ENCODE data around the gene AAGAB. TPM values are rescaled to one million over a fixed set of nuclear protein-coding genes. Genes with fewer than 3 reads are reported as not detected.
A peak's percentile ranks its signal among the peaks of the same experiment; 100 is the strongest.

The AAGAB gene
- total RNA-seq, 1 donor from 2014 or later: 13.6 TPM

GRCh38 chr15:67216859-67217258 lies 37.6 kb downstream of the AAGAB start:
- Histone ChIP-seq H3K4me1 (ENCODE audit: control insufficient read depth in 3 of 3, insufficient read depth in 3 of 3, low read length in 3 of 3) (no peaks in the 10 kb centered on the region), H3K4me3 (ENCODE audit: low read length in 3 of 3) (no peak overlapping the region), H3K27me3 (ENCODE audit: control insufficient read depth in 3 of 3, insufficient read depth in 3 of 3, low read length in 3 of 3) (no peaks in the 10 kb centered on the region), H3K9me3 (ENCODE audit: control insufficient read depth in 3 of 3, low read length in 3 of 3) (no peaks in the 10 kb centered on the region), H3K36me3 (ENCODE audit: control insufficient read depth in 3 of 3, insufficient read depth in 3 of 3, low read length in 3 of 3) (no peaks in the 10 kb centered on the region), H3K9ac (ENCODE audit: low read depth in 1 of 3, low read length in 3 of 3) (no peak overlapping the region), H3K27ac (ENCODE audit: low read depth, low read length) (no peak overlapping the region)

GRCh38 chr15:67215102-67215501 lies 39.4 kb downstream of the AAGAB start:
- no peak overlapping the region for H3K4me3 ChIP-seq (ENCODE audit: low read length in 3 of 3)
- H3K4me1 ChIP-seq (ENCODE audit: control insufficient read depth in 3 of 3, insufficient read depth in 3 of 3, low read length in 3 of 3): no peaks in the 10 kb centered on the region
- H3K27me3 ChIP-seq (ENCODE audit: control insufficient read depth in 3 of 3, insufficient read depth in 3 of 3, low read length in 3 of 3): no peaks in the 10 kb centered on the region
- H3K9ac ChIP-seq (ENCODE audit: low read depth in 1 of 3, low read length in 3 of 3): no peak overlapping the region
- H3K9me3 ChIP-seq (ENCODE audit: control insufficient read depth in 3 of 3, low read length in 3 of 3): no peaks in the 10 kb centered on the region
- no peak overlapping the region for H3K27ac ChIP-seq (ENCODE audit: low read depth, low read length)
- no peaks in the 10 kb centered on the region for H3K36me3 ChIP-seq (ENCODE audit: control insufficient read depth in 3 of 3, insufficient read depth in 3 of 3, low read length in 3 of 3)

- peaks cover 0 to 3% (median 0%) of the 10 kb centered on the region in 3 donors for H3K4me1 ChIP-seq (ENCODE audit: control insufficient read depth in 3 of 3, insufficient read depth in 3 of 3, low read length in 3 of 3)
- no peaks in the 10 kb centered on the region for H3K27me3 ChIP-seq (ENCODE audit: control insufficient read depth in 3 of 3, insufficient read depth in 3 of 3, low read length in 3 of 3)
- H3K9ac ChIP-seq (ENCODE audit: low read depth in 1 of 3, low read length in 3 of 3): no peak overlapping the region
- no peak overlapping the region for H3K27ac ChIP-seq (ENCODE audit: low read depth, low read length)
- H3K4me3 ChIP-seq (ENCODE audit: low read length in 3 of 3): no peak overlapping the region
- H3K9me3 ChIP-seq (ENCODE audit: control insufficient read depth in 3 of 3, low read length in 3 of 3): no peaks in the 10 kb centered on the region
- H3K36me3 ChIP-seq (ENCODE audit: control insufficient read depth in 3 of 3, insufficient read depth in 3 of 3, low read length in 3 of 3): no peaks in the 10 kb centered on the region
Measured at GRCh38 chr15:67212684-67213367, 41.6 kb downstream of the AAGAB start.

GRCh38 chr15:67210555-67211168 lies 43.8 kb downstream of the AAGAB start:
- H3K27me3 ChIP-seq (ENCODE audit: control insufficient read depth in 3 of 3, insufficient read depth in 3 of 3, low read length in 3 of 3): no peaks in the 10 kb centered on the region
- no peaks in the 10 kb centered on the region for H3K9me3 ChIP-seq (ENCODE audit: control insufficient read depth in 3 of 3, low read length in 3 of 3)
- peaks cover 0 to 6% (median under 1%) of the 10 kb centered on the region in 3 donors for H3K4me1 ChIP-seq (ENCODE audit: control insufficient read depth in 3 of 3, insufficient read depth in 3 of 3, low read length in 3 of 3)
- H3K4me3 ChIP-seq (ENCODE audit: low read length in 3 of 3): no peak overlapping the region
- no peak overlapping the region for H3K9ac ChIP-seq (ENCODE audit: low read depth in 1 of 3, low read length in 3 of 3)
- H3K36me3 ChIP-seq (ENCODE audit: control insufficient read depth in 3 of 3, insufficient read depth in 3 of 3, low read length in 3 of 3): no peaks in the 10 kb centered on the region
- no peak overlapping the region for H3K27ac ChIP-seq (ENCODE audit: low read depth, low read length)

- H3K27me3 ChIP-seq (ENCODE audit: control insufficient read depth in 3 of 3, insufficient read depth in 3 of 3, low read length in 3 of 3): no peaks in the 10 kb centered on the region
- H3K4me1 ChIP-seq (ENCODE audit: control insufficient read depth in 3 of 3, insufficient read depth in 3 of 3, low read length in 3 of 3): peaks cover 4 to 21% (median 6%) of the 10 kb centered on the region in 3 donors
- no peaks in the 10 kb centered on the region for H3K9me3 ChIP-seq (ENCODE audit: control insufficient read depth in 3 of 3, low read length in 3 of 3)
- H3K27ac ChIP-seq (ENCODE audit: low read depth, low read length): no peak overlapping the region
- H3K4me3 ChIP-seq (ENCODE audit: low read length in 3 of 3): no peak overlapping the region
- H3K36me3 ChIP-seq (ENCODE audit: control insufficient read depth in 3 of 3, insufficient read depth in 3 of 3, low read length in 3 of 3): no peaks in the 10 kb centered on the region
- no peak overlapping the region for H3K9ac ChIP-seq (ENCODE audit: low read depth in 1 of 3, low read length in 3 of 3)
Measured at GRCh38 chr15:67208396-67208795, 46.1 kb downstream of the AAGAB start.

- H3K4me1 ChIP-seq (ENCODE audit: control insufficient read depth in 3 of 3, insufficient read depth in 3 of 3, low read length in 3 of 3): peaks cover 6 to 23% (median 11%) of the 10 kb centered on the region in 3 donors
- H3K27ac ChIP-seq (ENCODE audit: low read depth, low read length): no peak overlapping the region
- no peak overlapping the region for H3K4me3 ChIP-seq (ENCODE audit: low read length in 3 of 3)
- no peaks in the 10 kb centered on the region for H3K9me3 ChIP-seq (ENCODE audit: control insufficient read depth in 3 of 3, low read length in 3 of 3)
- H3K36me3 ChIP-seq (ENCODE audit: control insufficient read depth in 3 of 3, insufficient read depth in 3 of 3, low read length in 3 of 3): no peaks in the 10 kb centered on the region
- H3K27me3 ChIP-seq (ENCODE audit: control insufficient read depth in 3 of 3, insufficient read depth in 3 of 3, low read length in 3 of 3): no peaks in the 10 kb centered on the region
- no peak overlapping the region for H3K9ac ChIP-seq (ENCODE audit: low read depth in 1 of 3, low read length in 3 of 3)
Measured at GRCh38 chr15:67207555-67208207, 46.8 kb downstream of the AAGAB start.

- Histone ChIP-seq H3K36me3 (ENCODE audit: control insufficient read depth in 3 of 3, insufficient read depth in 3 of 3, low read length in 3 of 3) (no peaks in the 10 kb centered on the region), H3K27ac (ENCODE audit: low read depth, low read length) (peak overlapping the region; percentile 83), H3K27me3 (ENCODE audit: control insufficient read depth in 3 of 3, insufficient read depth in 3 of 3, low read length in 3 of 3) (no peaks in the 10 kb centered on the region), H3K4me3 (ENCODE audit: low read length in 3 of 3) (no peak overlapping the region), H3K9me3 (ENCODE audit: control insufficient read depth in 3 of 3, low read length in 3 of 3) (no peaks in the 10 kb centered on the region), H3K9ac (ENCODE audit: low read depth in 1 of 3, low read length in 3 of 3) (peak overlapping the region in 1 of 3 donors; percentile 6), H3K4me1 (ENCODE audit: control insufficient read depth in 3 of 3, insufficient read depth in 3 of 3, low read length in 3 of 3) (peaks cover 40 to 64% (median 49%) of the 10 kb centered on the region in 3 donors)
Measured at GRCh38 chr15:67202991-67203390, 51.5 kb downstream of the AAGAB start.

- Histone ChIP-seq H3K4me3 (ENCODE audit: low read length in 3 of 3) (no peak overlapping the region), H3K9ac (ENCODE audit: low read depth in 1 of 3, low read length in 3 of 3) (peak overlapping the region in 1 of 3 donors; percentile 1), H3K27ac (ENCODE audit: low read depth, low read length) (peak overlapping the region; percentile 83), H3K36me3 (ENCODE audit: control insufficient read depth in 3 of 3, insufficient read depth in 3 of 3, low read length in 3 of 3) (no peaks in the 10 kb centered on the region), H3K4me1 (ENCODE audit: control insufficient read depth in 3 of 3, insufficient read depth in 3 of 3, low read length in 3 of 3) (peaks cover 47 to 71% (median 53%) of the 10 kb centered on the region in 3 donors), H3K9me3 (ENCODE audit: control insufficient read depth in 3 of 3, low read length in 3 of 3) (no peaks in the 10 kb centered on the region), H3K27me3 (ENCODE audit: control insufficient read depth in 3 of 3, insufficient read depth in 3 of 3, low read length in 3 of 3) (no peaks in the 10 kb centered on the region)
Measured at GRCh38 chr15:67202091-67202490, 52.4 kb downstream of the AAGAB start.

GRCh38 chr15:67201136-67201535 lies 53.3 kb downstream of the AAGAB start:
- Histone ChIP-seq H3K4me1 (ENCODE audit: control insufficient read depth in 3 of 3, insufficient read depth in 3 of 3, low read length in 3 of 3) (peaks cover 52 to 78% (median 57%) of the 10 kb centered on the region in 3 donors), H3K27me3 (ENCODE audit: control insufficient read depth in 3 of 3, insufficient read depth in 3 of 3, low read length in 3 of 3) (no peaks in the 10 kb centered on the region), H3K27ac (ENCODE audit: low read depth, low read length) (peak overlapping the region; percentile 83), H3K9ac (ENCODE audit: low read depth in 1 of 3, low read length in 3 of 3) (no peak overlapping the region), H3K9me3 (ENCODE audit: control insufficient read depth in 3 of 3, low read length in 3 of 3) (no peaks in the 10 kb centered on the region), H3K4me3 (ENCODE audit: low read length in 3 of 3) (no peak overlapping the region), H3K36me3 (ENCODE audit: control insufficient read depth in 3 of 3, insufficient read depth in 3 of 3, low read length in 3 of 3) (no peaks in the 10 kb centered on the region)
